Mammary epithelial cell (primary cell): ENCODE results near the gene HIF1A.

ENCODE experiments used
- EZH2 ChIP-seq: IDR thresholded peaks from 2 replicates; pipeline ENCODE4 v1.6.1; 2012; ENCODE audit warnings: low read length, inconsistent platforms, borderline replicate concordance
- TF ChIP-seq, protein P1 (sequence below), 2 donors: IDR thresholded peaks in 1 of 2; conservative IDR thresholded peaks in 1 of 2; 2 replicates each; pipeline ENCODE4 v1.5.1; 2011 to 2012; ENCODE audit warnings: inconsistent platforms in 2 of 2, low read length in 2 of 2, mild to moderate bottlenecking in 2 of 2, control low read depth in 1 of 2, low read depth in 1 of 2; ENCODE audit not compliant: insufficient read depth in 1 of 2; ENCODE audit errors: extremely low read depth in 1 of 2

DNA sequence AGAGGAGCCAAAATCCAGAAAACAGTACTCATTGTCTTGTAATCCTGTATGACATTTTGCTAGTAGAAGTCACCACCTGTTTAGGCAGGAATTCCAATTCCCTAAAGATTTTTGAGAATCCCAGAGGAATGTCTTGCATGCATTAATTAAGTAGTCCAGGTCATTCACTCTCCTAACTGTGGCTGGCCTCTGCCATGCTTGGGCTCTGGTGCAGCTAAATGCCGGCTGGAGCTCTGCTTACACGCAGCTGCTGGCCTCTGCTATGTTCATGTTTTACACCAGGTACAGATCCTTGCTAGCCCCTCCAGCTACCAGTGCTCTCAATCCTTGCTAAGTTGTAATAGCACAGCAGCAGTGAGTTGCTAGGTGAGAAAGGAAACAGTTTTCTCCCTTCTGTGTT lies 16.3 kb upstream of the HIF1A start:
- TF ChIP-seq, protein P1, sequence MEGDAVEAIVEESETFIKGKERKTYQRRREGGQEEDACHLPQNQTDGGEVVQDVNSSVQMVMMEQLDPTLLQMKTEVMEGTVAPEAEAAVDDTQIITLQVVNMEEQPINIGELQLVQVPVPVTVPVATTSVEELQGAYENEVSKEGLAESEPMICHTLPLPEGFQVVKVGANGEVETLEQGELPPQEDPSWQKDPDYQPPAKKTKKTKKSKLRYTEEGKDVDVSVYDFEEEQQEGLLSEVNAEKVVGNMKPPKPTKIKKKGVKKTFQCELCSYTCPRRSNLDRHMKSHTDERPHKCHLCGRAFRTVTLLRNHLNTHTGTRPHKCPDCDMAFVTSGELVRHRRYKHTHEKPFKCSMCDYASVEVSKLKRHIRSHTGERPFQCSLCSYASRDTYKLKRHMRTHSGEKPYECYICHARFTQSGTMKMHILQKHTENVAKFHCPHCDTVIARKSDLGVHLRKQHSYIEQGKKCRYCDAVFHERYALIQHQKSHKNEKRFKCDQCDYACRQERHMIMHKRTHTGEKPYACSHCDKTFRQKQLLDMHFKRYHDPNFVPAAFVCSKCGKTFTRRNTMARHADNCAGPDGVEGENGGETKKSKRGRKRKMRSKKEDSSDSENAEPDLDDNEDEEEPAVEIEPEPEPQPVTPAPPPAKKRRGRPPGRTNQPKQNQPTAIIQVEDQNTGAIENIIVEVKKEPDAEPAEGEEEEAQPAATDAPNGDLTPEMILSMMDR (conservative IDR thresholded peaks at IDR 0.05 in 1 of 2, IDR thresholded peaks at IDR 0.05 in 1 of 2; ENCODE audit: extremely low read depth in 1 of 2, insufficient read depth in 1 of 2, low read depth in 1 of 2, low read length in 2 of 2) = no peak
- TF ChIP-seq EZH2 = no peak
